HG03378 (cell line): ENCODE measurements around the gene WEE2.
A peak's percentile ranks its signal among the peaks of the same experiment; 100 is the strongest.
"Not testable (repeated sequence)": the region's sequence is repeated elsewhere in the genome, so short reads cannot be mapped to it uniquely, and the experiment has no call there.

Source experiments
- ATAC-seq: cut with Tn5 transposase; IDR thresholded peaks from one replicate; pipeline ENCODE4 v1.9.1; 2021; ENCODE audit warnings: mild to moderate bottlenecking, moderate library complexity; ENCODE audit not compliant: unreplicated experiment

Gene WEE2

DNA sequence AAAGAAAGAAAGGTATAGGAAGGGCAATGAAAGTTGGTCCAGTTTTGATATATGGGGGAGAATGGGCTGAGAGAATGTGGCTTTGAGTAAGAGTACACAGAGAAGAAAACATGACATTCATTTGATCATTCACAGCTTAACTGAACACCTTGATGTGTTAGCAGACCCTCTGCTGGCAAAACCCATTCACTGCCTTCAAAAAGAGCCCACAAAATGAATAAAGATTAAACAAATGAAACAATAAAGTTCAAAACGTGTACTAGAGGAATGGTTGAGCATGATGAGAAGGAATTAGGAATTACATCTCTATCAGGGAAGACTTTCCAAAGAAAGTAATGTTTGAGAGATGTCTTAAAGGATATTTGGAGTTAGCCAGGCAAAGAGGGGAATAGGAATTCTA, 2.1 kb downstream of the WEE2 start:
- no peak for ATAC-seq

DNA sequence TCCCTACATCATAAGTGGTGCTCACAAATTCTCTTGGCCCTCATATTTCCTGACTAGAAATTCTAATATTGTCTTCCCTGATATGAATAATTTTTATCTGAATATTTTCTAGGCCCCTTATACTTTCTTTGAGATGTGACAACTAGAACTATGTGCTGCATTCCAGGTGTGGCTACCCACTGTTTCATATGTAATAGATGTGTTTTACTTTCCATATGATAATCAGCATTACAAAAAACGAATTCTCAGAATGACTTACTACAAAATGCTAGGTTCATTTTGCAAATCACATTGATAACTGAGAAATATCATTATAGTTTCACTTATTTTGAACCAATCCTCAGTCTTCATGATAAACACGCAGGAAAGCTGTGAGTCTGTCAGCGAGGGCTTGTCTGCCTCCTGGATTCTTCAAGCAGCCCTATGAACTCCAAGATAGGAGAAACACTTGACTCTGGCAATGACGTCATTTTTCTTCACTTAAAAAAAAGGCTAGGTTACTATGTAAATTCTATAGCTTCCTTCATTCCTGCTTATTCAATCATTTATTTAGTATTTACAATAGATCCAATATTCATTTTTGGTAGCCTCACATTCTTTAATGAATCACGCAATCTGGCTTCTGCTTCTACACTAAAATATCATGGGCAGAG, 4.6 kb downstream of the WEE2 start:
- no peak for ATAC-seq

DNA sequence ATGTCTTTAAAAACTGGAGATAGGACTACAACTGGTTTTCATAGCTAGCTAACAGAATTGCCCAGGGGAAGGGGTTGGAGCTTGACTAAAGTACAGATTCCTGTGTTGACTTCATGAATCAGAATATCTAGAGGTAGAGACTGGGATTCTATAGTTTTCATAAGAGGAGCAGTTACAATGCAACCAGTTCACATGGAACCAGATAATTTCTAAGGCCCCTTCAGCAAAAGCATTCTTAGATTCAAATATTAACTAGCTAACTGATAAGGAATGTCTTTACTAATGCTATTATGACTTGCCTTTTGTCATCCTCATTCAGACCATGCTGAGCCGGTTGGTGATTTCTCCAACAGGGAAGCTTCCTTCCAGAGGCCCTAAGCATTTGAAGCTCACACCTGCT, 5.7 kb downstream of the WEE2 start:
- ATAC-seq = no peak

DNA sequence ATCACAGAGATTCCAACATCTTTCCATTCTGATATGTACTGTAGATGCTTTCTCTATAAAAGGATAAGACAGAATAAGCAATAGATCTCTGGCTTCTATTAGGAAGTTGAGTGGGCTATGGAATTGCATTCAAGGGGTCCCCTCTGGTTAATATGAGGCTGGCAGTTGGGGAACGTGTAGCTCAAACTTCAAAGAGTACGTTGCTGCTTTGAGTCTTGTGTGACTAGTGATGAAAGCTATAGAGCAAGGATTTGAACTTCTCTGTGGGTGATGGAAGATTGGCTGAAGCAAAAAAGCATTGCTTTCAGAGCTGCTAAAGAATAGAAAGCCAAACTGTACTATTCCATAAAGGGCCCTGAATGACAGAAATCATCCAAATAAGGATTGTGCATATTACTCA, 6.4 kb downstream of the WEE2 start:
- ATAC-seq = no peak

DNA sequence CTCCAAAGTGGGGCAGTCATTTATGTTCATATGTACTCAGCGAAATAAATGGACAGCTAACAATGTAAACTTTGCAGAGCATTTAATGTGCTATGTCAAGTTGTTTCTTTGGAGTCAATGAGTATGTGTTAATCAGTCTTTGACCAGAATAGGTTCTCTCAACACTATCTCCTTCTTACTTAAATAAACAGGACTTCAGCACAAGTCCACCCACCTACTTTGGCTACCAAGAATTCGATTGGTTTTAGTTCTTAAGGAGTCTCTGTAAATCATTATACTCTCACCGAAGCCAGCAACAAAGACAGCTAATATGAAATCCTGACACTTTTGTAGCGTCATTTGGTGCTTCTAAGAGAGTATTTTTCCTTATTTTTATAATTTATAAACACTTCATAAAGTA, 6.9 kb downstream of the WEE2 start:
- no peak for ATAC-seq

DNA sequence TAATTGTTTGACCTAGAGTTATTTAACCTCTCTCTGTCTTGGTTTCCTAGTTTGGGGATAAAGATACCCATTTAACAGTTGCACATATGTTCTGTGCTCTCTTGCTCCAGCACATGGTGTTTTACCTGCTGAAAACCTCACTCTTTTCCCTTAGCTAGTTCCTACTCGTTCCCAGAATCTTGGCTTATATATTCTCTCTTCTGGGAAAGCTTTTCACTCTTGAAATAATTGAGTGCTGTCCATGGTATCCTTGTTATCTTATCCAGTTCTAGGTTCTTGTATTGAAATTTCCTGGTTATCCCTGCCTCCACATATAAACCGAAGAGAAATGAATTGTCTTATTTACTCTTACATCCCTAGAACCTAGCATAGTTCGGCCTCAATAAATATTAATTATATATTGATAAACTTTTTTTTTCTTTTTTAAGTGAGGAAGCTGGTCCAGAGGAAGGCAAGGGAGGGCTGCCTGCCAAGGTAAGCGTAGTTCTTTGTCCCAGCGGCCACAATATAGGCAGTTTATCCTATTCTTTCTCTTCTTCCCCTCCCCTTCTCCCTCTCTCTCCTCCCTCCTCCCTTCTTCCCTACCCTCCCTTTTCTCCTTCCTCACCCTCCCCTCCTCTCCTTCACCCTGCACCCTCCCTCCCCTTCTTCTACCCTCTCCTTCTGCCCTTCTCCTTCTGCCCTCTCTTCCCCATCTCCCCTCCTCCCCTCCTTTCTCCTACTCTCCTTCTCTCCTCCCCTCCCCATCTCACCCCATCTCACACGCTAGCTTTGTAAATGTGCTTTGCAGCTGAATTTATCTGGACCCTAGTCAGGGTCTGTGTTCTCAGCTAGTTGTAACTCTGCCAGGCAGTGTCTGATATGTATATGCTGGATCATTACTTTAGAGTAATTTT, 7.9 kb downstream of the WEE2 start:
- ATAC-seq = no peak

DNA sequence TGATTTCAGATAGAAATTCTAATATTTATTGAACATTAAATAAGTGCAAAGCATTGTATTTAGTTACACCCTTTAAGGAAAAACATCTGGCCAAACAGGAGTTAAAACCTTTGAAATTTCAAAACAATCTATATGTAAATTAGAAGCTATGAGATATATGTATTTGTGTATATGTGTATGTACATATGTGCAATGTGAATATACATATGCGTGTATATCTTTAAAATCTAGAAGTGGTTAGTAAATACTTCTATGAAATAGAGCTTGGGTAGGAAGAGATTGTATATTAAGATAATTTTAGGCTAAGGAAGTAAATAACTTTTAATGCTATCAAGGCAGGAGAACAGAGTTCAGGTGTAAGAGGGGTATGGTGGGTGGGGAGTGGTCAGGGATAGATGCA, 9.3 kb downstream of the WEE2 start:
- no peak for ATAC-seq

DNA sequence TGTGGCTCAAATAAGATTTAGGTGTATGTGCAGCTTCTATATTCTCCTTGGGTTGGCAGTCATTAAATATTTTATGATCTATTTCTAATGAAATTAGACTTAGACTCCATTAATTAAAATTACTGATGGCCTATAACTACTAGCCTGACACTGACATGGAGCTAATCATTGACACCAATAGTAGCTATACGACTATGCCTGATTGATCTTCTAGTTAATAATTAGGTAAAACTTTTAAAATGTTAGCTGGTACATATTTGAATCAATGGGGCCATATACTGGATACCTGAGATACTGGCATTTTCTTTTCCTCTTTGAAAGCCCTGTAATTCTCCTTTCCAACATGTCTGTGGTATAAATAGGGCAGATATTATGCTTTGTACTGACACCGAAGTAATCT, 14.4 kb downstream of the WEE2 start:
- ATAC-seq = peak; percentile 78

DNA sequence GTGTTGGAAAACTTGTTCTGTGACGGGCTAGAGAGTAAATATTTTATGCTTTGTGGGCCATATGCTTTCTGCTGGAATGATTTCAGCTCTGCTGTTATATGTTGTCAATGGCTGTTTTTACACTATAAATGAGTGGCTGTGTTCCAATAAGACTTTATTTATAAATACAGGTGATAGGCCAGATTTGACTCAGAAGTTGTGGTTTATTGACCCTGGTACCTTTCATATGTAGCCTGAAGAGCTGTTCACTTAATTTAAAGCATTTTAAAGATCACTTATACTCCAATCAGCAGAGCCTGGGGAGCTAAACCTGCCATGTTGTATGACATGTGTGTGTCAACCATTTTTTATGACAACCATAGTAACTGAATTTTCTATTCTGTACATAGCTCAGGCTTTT, 20.9 kb downstream of the WEE2 start:
- no peak for ATAC-seq

DNA sequence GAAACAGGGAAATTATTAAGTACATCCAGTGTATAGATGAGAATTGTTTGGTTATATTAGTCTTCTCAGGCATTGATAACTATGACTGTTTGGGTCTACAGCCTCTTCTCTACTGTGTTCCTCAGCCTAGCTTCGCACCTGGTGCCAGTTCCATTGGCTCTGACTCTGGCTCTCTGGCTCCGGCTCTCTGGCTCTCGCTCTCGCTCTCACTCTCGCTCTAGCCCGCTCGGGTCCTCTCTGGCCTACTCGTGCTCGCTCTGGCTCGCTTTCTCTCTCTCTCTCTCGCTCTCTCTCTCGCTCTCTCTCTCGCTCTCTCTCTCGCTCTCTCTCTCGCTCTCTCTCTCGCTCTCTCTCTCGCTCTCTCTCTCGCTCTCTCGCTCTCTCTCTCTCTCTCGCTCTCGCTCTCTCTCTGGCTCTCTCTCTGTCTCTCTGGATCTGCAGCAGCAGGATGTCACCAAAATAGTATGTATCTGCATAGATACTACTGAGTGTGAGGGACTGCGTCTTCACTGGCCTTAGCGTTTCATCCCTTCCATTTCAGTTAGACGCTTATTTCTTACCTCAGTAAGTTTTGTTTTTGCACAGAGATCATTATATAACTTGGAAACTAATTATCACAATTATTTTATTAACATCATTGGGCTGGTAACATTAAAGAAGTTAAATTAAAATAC, 23.5 kb downstream of the WEE2 start:
- ATAC-seq = no peak

DNA sequence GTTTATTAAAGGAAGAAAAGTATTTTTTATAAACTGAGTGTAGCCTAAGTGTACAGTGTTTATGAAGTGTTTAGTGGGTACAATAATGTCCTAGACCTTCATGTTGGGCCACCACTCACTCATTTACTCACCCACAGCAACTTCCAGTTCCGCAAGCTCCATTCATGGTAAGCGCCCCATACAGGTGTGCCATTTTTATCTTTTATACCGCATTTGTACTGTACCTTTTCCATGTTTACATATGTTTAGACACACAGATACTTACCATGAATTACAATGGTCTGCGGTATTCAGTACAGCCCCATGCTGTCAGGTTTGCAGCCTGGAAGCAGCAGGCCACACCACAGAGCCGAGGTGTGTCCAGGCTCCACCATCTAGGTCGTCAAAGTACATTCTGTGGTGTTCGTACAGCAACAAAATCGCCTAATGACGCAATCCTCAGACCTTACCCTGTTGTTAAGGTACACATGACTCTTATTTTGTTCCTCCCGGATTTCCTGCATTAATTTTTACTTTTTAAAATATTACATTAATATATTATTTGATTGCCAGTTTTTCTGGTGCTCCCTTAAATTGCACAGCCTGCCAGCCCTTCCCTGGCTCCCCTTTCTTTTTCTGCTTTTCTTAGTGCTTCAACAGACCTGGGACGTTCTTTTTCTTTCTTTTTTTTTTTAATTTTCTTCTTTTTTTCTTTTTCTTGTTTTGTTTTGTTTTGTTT, 29.1 kb downstream of the WEE2 start:
- no peak for ATAC-seq

DNA sequence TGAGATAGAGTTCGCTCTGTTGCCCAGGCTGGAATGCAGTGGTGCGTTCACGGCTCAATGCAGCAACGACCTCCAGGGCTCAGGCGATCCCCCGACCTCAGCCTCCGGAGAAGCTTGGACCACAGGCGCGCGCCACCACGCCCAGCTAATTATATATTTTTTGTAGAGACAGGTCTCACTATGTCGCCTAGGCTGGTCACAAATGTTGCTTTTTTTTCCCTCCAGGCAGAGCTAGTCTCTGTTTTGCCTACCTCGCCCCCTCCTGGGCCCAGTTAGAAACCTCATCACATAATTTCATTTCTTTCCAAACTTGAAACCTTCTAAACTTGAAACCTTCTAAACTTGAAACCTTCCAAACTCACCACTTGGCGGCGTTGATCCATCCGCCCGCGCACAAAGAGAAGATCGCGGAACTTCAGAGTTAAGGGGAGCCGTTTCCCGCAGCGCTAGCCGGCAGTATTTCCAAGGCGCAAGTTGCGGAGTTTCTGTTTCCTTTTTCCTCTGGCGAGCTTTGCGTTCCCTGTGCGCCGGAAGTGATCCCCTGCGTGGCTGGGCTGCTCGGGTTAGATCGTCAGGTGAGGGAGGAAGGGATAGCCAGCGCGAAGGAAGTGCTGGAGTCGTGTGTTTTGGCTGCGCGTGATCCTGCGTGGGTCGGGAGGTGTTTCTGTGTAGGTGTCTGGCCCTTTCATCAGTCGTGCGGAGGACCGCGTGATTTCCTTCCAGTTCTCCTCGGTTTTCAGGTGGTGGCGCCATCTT, 29.9 kb downstream of the WEE2 start, which contains the start of gene SSBP1:
Gene SSBP1 (plus strand): TSS at position 523 of the 756 bp plus-strand sequence. CDS start 809 bp downstream, outside the sequence.
- ATAC-seq = peak; percentile 91

DNA sequence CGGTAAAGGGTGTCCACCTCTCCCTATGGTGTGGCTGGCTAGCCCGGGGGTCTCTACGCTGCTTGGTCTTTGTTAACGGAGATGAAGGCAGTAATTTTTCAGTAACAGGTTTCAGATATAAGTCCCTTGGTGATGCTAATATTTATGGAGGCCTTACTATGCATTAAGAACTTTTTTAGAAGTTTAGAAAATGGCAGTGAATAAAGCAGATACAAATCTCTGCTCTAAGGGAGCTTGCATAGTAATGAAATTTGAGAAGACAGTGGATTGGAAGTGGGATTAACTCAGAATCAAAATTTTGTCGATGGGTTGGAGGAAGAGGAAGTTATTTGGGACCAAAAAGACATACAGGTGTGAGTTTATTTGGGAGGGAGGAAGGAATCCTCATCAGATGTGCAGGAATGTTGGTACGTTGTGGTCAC, 30.4 kb downstream of the WEE2 start:
- no peak for ATAC-seq

DNA sequence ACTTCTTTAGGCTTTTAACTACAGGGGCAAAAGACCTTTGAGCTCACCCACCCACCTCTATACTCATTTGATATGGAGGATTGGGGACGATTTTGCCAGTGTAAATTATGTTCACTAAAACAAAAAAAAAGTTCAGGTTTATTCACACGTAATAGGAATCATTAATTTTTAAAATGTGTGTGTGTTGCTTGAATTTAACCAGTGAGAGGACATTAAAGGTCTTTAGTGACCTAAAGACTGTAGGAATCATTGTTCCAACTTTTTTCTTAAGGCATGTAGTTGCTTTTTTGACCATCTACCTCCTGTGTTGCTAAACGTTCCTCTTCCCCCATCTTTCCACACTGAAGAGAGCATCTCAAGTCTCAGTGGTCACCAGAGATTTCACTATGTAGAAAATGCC, 31.1 kb downstream of the WEE2 start:
- no peak for ATAC-seq

DNA sequence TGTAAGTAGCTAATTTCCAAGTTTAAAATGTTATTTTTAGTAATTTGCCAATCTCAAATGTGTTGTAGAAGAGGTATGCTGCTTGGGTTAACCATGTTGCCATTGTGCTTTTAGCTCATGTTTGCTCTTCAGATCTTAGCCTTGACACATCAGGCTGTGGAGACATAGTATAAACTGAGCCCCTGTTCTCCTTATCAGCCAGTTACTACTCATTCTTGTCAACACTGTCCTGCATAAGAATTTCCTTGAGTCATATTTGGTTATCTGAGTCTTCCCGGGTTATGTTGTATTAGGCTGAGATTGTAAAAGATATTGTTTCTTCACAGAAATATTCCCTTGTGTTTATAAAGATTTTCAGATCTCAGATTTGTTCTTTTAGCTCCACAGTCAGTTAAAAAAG, 34.1 kb downstream of the WEE2 start:
- no peak for ATAC-seq

DNA sequence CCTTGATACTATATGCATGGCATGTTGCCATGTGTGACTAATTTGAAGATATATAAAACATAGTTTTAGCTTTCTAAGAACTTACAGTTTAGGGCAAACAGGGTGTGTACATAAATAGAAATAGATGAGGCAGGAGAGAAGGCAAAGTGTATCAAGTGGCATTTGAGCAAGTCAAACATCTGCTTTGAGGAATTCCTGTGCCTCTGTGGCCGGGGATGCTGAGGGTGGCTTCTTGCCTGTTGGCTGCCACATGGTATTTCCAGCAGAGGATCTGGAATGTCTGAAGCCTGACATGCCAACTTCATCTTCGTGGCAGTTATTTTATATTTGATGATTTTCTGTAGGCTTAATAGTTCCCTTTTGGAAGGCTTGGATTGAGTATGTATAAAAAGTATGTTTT, 36.0 kb downstream of the WEE2 start:
- ATAC-seq = no peak

DNA sequence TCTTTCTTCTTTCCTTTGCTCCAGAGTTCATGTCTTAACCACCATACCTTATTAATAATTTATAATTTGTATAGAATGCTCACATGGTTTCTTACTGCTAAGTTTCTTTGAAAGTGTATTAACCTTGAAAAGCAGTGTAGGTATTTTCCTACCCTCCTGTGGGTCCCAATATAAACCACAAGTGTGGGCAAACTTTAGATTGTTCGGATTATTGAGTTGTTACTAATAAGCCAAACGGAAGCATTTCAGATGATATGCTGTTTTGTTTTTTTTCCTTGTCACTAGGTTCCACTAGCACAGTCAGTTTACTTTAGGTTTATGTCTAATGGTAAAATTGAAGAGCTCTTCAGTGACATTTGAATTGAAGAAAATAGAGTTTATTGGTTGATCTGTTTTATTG, 40.2 kb downstream of the WEE2 start:
- no peak for ATAC-seq

DNA sequence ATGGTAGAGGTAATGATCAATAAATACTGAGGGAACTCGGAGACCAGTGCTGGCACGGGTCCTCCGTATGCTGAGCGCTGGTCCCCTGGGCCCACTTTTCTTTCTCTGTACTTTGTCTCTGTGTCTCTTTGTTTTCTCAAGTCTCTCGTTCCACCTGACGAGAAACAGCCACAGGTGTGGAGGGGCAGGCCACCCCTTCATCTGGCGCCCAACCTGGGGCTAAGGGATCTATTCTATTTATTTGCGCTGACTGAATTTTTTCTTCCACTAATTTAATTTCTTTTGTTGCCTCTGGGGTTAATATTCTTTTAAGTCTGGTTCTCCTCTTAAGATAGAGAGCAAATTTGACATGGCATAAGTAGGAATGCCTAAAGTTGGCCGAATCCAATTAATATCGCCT, 43.8 kb downstream of the WEE2 start:
- ATAC-seq = not testable (repeated sequence)

DNA sequence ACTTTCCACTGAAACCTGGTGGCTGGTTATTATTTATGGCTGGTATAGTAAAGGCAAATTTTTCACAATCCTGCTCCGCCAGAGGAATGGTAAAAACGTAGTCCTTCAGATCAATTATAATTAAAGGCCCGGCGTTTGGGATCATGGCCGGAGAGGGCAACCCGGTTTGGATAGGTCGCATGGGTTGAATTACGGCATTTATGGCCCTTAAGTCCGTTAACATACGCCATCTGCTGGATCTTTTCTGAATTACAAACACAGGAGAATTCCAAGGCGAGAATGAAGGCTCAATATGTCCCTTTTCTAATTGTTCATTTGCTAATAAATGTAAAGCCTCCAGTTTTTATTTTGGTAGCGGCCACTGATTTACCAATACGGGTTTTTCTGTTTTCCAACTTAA, 44.5 kb downstream of the WEE2 start:
- ATAC-seq = no peak

DNA sequence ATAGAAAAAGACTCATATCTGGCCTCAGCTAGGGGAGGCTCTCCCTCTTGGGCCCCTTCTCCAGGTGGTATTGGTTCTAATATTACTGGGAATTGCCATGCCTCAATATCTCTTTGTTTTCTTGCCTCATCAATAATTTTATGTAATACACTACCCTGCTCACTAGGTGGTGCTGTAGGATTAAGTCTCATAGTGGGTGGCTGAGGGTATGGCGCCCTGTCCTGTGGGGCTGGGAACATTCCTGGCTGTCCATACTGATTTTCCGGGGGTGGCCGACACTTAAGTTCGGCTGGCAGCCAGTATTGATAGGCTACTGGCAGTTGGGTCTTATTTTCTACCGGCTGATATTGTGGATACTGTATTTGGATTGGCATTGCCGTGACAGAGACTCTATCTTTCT, 46.8 kb downstream of the WEE2 start:
- ATAC-seq = no peak
